HEK293T (cell line): ENCODE measurements around the gene BTG4.

Experiments
- FOXA1 ChIP-seq: fragments of 450-650 bp; IDR thresholded peaks from 2 replicates; pipeline ENCODE4 v1.6.1; 2016; ENCODE audit warnings: mild to moderate bottlenecking
- FOXM1 ChIP-seq: fragments of 450-650 bp; IDR thresholded peaks from 2 replicates; pipeline ENCODE4 v1.6.1; 2017; ENCODE audit warnings: mild to moderate bottlenecking, borderline replicate concordance
- L3MBTL2 ChIP-seq: fragments of 450-650 bp; conservative IDR thresholded peaks from 2 replicates; pipeline ENCODE4 v1.6.1; 2016; ENCODE audit warnings: mild to moderate bottlenecking
- LEF1 ChIP-seq: fragments of 450-650 bp; IDR thresholded peaks from 2 replicates; pipeline ENCODE4 v1.6.1; 2017; ENCODE audit warnings: mild to moderate bottlenecking, borderline replicate concordance
- NFRKB ChIP-seq: fragments of 450-650 bp; IDR thresholded peaks from 2 replicates; pipeline ENCODE4 v1.6.1; 2016; ENCODE audit warnings: mild to moderate bottlenecking, moderate library complexity
- PKNOX1 ChIP-seq: fragments of 450-650 bp; IDR thresholded peaks from 2 replicates; pipeline ENCODE4 v1.6.1; 2016
- SP1 ChIP-seq: fragments of 450-650 bp; IDR thresholded peaks from 2 replicates; pipeline ENCODE4 v1.6.1; 2017
- TARDBP ChIP-seq: fragments of 450-650 bp; IDR thresholded peaks from 2 replicates; pipeline ENCODE4 v1.6.1; 2016

- TF ChIP-seq FOXM1, result no peak
- TF ChIP-seq SP1, result no peak
- no peak for TF ChIP-seq LEF1
- TF ChIP-seq TARDBP, result no peak
- TF ChIP-seq FOXA1, result no peak
- TF ChIP-seq L3MBTL2, result no peak
- no peak for TF ChIP-seq NFRKB
- no peak for TF ChIP-seq PKNOX1
Observed at GRCh38 chr11:111463276-111463675, 48.9 kb downstream of the BTG4 start.
